ENCODE data around the gene HIGD2B. TPM values are rescaled to one million over a fixed set of nuclear protein-coding genes. Genes with fewer than 3 reads are reported as not detected.

HIGD2B gene
- total and polyA plus RNA-seq, 9 of the 15 experiments (the other 6 are each of a cell fraction or from before 2014, with no cell fraction given): 0.04 to 0.18 (median 0.14) TPM; not detected in 6

DNA sequence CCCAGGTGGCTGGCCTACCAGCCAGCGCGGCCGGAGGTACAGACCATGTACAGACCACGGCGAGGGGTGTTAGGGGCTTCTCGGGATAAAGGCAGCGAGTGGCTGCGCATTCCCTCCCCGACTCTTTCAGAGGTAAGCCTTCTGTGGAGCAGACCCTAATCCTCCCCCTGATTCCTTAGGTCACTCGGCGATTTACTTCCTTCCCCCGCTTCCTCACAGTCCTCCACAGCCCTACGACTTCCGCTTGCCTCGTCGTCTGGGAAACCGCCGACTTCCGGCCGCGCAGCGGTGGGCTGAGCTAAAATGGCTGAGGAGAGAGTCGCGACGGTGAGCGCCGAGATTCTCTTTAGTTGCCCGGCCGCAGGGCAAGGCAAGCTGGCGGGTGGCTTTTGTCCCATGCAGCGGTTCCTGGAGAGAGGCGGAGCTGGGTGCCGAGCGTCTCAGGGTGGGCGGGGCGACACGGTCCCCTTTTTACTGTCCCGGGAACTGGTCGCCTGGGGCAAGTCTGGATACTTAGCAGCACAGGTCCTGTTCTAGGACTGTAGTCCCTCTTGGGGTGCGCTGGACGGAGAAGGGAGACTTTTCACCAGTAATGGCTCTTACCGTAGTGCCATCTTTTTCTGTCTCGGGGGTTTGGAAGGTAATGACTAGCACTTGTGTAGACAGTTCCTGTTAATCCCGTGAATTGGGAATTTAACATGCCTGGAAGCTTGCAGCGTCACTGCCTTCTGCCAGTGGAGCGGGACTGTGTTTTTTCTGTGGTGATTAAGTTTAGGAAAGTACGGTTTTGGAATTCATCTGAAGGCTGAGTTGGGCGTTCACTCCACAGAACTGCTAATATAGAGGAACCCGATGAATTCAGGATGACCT is at the start of gene HIGD2B, which contains the start of gene BBS4 (continued):
- TF ChIP-seq, protein P1, sequence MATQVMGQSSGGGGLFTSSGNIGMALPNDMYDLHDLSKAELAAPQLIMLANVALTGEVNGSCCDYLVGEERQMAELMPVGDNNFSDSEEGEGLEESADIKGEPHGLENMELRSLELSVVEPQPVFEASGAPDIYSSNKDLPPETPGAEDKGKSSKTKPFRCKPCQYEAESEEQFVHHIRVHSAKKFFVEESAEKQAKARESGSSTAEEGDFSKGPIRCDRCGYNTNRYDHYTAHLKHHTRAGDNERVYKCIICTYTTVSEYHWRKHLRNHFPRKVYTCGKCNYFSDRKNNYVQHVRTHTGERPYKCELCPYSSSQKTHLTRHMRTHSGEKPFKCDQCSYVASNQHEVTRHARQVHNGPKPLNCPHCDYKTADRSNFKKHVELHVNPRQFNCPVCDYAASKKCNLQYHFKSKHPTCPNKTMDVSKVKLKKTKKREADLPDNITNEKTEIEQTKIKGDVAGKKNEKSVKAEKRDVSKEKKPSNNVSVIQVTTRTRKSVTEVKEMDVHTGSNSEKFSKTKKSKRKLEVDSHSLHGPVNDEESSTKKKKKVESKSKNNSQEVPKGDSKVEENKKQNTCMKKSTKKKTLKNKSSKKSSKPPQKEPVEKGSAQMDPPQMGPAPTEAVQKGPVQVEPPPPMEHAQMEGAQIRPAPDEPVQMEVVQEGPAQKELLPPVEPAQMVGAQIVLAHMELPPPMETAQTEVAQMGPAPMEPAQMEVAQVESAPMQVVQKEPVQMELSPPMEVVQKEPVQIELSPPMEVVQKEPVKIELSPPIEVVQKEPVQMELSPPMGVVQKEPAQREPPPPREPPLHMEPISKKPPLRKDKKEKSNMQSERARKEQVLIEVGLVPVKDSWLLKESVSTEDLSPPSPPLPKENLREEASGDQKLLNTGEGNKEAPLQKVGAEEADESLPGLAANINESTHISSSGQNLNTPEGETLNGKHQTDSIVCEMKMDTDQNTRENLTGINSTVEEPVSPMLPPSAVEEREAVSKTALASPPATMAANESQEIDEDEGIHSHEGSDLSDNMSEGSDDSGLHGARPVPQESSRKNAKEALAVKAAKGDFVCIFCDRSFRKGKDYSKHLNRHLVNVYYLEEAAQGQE (IDR thresholded peaks at IDR 0.05; ENCODE audit: borderline replicate concordance): no peak
- TF ChIP-seq, protein P1 (CRISPR knock-in tag; IDR thresholded peaks at IDR 0.05; ENCODE audit: low read depth): no peak
- no peak for TF ChIP-seq CBX2 (IDR thresholded peaks at IDR 0.05; ENCODE audit: insufficient read depth, low read length, poor library complexity, severe bottlenecking)
- no peak for TF ChIP-seq RAD51 (IDR thresholded peaks at IDR 0.05; ENCODE audit: borderline replicate concordance, low read depth)
- peak; percentile 21; the same call in 1 of the 2 replicates for TF ChIP-seq TEAD4 (IDR thresholded peaks at IDR 0.05; ENCODE audit: low read length)
- TF ChIP-seq TEAD4 (CRISPR knock-in tag; IDR thresholded peaks at IDR 0.05; ENCODE audit: borderline replicate concordance): no peak
- TF ChIP-seq, protein P2, sequence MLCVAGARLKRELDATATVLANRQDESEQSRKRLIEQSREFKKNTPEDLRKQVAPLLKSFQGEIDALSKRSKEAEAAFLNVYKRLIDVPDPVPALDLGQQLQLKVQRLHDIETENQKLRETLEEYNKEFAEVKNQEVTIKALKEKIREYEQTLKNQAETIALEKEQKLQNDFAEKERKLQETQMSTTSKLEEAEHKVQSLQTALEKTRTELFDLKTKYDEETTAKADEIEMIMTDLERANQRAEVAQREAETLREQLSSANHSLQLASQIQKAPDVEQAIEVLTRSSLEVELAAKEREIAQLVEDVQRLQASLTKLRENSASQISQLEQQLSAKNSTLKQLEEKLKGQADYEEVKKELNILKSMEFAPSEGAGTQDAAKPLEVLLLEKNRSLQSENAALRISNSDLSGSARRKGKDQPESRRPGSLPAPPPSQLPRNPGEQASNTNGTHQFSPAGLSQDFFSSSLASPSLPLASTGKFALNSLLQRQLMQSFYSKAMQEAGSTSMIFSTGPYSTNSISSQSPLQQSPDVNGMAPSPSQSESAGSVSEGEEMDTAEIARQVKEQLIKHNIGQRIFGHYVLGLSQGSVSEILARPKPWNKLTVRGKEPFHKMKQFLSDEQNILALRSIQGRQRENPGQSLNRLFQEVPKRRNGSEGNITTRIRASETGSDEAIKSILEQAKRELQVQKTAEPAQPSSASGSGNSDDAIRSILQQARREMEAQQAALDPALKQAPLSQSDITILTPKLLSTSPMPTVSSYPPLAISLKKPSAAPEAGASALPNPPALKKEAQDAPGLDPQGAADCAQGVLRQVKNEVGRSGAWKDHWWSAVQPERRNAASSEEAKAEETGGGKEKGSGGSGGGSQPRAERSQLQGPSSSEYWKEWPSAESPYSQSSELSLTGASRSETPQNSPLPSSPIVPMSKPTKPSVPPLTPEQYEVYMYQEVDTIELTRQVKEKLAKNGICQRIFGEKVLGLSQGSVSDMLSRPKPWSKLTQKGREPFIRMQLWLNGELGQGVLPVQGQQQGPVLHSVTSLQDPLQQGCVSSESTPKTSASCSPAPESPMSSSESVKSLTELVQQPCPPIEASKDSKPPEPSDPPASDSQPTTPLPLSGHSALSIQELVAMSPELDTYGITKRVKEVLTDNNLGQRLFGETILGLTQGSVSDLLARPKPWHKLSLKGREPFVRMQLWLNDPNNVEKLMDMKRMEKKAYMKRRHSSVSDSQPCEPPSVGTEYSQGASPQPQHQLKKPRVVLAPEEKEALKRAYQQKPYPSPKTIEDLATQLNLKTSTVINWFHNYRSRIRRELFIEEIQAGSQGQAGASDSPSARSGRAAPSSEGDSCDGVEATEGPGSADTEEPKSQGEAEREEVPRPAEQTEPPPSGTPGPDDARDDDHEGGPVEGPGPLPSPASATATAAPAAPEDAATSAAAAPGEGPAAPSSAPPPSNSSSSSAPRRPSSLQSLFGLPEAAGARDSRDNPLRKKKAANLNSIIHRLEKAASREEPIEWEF (CRISPR knock-in tag; IDR thresholded peaks at IDR 0.05): no peak
- peak; percentile 94 for TF ChIP-seq SPI1 (IDR thresholded peaks at IDR 0.05; ENCODE audit: borderline replicate concordance, low read depth, low read length)
- TF ChIP-seq, protein P3, sequence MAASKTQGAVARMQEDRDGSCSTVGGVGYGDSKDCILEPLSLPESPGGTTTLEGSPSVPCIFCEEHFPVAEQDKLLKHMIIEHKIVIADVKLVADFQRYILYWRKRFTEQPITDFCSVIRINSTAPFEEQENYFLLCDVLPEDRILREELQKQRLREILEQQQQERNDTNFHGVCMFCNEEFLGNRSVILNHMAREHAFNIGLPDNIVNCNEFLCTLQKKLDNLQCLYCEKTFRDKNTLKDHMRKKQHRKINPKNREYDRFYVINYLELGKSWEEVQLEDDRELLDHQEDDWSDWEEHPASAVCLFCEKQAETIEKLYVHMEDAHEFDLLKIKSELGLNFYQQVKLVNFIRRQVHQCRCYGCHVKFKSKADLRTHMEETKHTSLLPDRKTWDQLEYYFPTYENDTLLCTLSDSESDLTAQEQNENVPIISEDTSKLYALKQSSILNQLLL (CRISPR knock-in tag; IDR thresholded peaks at IDR 0.05; ENCODE audit: borderline replicate concordance): no peak
- TF ChIP-seq, protein P4, sequence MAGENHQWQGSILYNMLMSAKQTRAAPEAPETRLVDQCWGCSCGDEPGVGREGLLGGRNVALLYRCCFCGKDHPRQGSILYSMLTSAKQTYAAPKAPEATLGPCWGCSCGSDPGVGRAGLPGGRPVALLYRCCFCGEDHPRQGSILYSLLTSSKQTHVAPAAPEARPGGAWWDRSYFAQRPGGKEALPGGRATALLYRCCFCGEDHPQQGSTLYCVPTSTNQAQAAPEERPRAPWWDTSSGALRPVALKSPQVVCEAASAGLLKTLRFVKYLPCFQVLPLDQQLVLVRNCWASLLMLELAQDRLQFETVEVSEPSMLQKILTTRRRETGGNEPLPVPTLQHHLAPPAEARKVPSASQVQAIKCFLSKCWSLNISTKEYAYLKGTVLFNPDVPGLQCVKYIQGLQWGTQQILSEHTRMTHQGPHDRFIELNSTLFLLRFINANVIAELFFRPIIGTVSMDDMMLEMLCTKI (IDR thresholded peaks at IDR 0.05; ENCODE audit: partially characterized antibody): no peak

Measured in K562 (cell line).